NCI-H1105 treated with DMSO at 0.1 percent for 48 hours (cell line): ENCODE results near the gene OASL.
"Not testable (repeated sequence)": the region's sequence is repeated elsewhere in the genome, so short reads cannot be mapped to it uniquely, and the experiment has no call there.

Experiments used
- DNase-seq: peaks from one replicate; lab custom pipeline; 2025; lab: John Stamatoyannopoulos, UW

Gene OASL

GRCh38 chr12:121059031-121059898 is 20.2 kb upstream of the OASL start:
- DNase-seq = no peak

GRCh38 chr12:121057794-121058193 is 18.7 kb upstream of the OASL start:
- no peak for DNase-seq

- no peak for DNase-seq
Observed at GRCh38 chr12:121053706-121054105, 14.7 kb upstream of the OASL start.

- DNase-seq = no peak
Observed at GRCh38 chr12:121050725-121051124, 11.7 kb upstream of the OASL start.

GRCh38 chr12:121048442-121048841 is 9.4 kb upstream of the OASL start:
- no peak for DNase-seq

GRCh38 chr12:121047400-121047799 is 8.4 kb upstream of the OASL start:
- not testable (repeated sequence) for DNase-seq

GRCh38 chr12:121043067-121043466 is 4.0 kb upstream of the OASL start:
- no peak for DNase-seq

- DNase-seq = no peak
Observed at GRCh38 chr12:121036810-121037326, 2.2 kb downstream of the OASL start.

- no peak for DNase-seq
Observed at GRCh38 chr12:121034616-121035305, 4.3 kb downstream of the OASL start.

GRCh38 chr12:121033625-121034349 is 5.3 kb downstream of the OASL start:
- no peak for DNase-seq

- no peak for DNase-seq
Observed at GRCh38 chr12:121030576-121031212, 8.4 kb downstream of the OASL start.

GRCh38 chr12:121026274-121027045 is 12.6 kb downstream of the OASL start:
- DNase-seq = no peak

GRCh38 chr12:121025442-121026226 is 13.4 kb downstream of the OASL start:
- DNase-seq = no peak

GRCh38 chr12:121023799-121024198 is 15.2 kb downstream of the OASL start:
- no peak for DNase-seq

GRCh38 chr12:121022713-121023112 is 16.3 kb downstream of the OASL start:
- DNase-seq = no peak

- no peak for DNase-seq
Observed at GRCh38 chr12:121021754-121022153, 17.3 kb downstream of the OASL start.

GRCh38 chr12:121018860-121019617 is 20.0 kb downstream of the OASL start:
- DNase-seq = no peak

- no peak for DNase-seq
Observed at GRCh38 chr12:121017966-121018491, 21.0 kb downstream of the OASL start.
